GM18505 (cell line): ENCODE results near the gene SPATA25.

Source experiments
- ATAC-seq: cut with Tn5 transposase; IDR thresholded peaks from one replicate; pipeline ENCODE4 v1.9.1; 2021; ENCODE audit not compliant: unreplicated experiment
- POLR2A ChIP-seq: IDR thresholded peaks from 4 replicates; pipeline ENCODE4 v1.6.1; 2011; ENCODE audit warnings: borderline replicate concordance; ENCODE audit not compliant: insufficient read depth, insufficient read length; ENCODE audit errors: extremely low read depth

Gene SPATA25

DNA sequence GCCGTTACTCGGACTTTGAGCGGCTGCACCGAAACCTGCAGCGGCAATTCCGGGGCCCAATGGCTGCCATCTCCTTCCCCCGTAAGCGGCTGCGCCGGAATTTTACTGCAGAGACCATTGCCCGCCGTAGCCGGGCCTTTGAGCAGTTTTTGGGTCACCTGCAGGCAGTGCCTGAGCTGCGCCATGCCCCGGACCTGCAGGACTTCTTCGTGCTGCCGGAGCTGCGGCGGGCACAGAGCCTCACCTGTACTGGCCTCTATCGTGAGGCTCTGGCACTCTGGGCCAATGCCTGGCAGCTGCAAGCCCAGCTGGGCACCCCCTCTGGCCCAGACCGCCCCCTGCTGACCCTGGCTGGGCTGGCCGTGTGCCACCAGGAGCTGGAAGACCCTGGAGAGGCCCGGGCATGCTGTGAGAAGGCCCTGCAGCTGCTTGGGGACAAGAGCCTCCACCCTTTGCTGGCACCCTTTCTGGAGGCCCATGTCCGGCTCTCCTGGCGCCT lies 46.7 kb downstream of the SPATA25 start:
- no peak for TF ChIP-seq POLR2A
- ATAC-seq, result no peak

DNA sequence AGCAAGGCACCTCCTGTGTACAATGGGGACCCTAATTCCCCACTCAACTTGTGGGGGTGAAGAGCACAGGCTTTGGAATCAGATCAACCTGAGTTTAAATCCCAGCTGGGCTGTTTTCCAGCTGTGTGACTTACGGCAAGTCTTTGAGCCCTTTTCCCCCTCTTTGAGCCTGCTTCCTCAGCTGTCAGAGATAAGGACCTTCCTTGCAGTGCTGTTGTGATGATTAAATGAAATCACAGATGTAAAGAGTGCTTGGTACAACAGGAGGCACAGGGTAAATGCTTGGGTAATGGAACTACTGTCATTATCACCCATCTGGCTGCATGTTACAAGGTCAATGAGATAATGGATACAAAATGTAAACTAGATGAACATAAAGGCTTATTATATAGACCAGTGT lies 50.6 kb downstream of the SPATA25 start:
- TF ChIP-seq POLR2A, result no peak
- no peak for ATAC-seq
